Gastrocnemius medialis (tissue), 4 donors: ENCODE data around the gene ADCY4. TPM values are rescaled to one million over a fixed set of nuclear protein-coding genes. Genes with fewer than 3 reads are reported as not detected.

ENCODE experiments used
- ATAC-seq, 2 donors: fragments of 150-250 bp; one replicate each; pipeline ENCODE4 v1.9.1; 2016
- DNase-seq, 2 donors: peaks; one replicate each; pipeline ENCODE4 v3.0.0-alpha.2; 2019
- H3K27ac ChIP-seq, 4 donors: fragments of 200-600 bp; sonication (generic); 1 replicate in 1 of 4; 2 replicates in 3 of 4; pipeline ENCODE4 v1.5.1; 2016 to 2018; ENCODE audit warnings: mild to moderate bottlenecking in 2 of 4, moderate library complexity in 1 of 4
- H3K27me3 ChIP-seq, 3 donors: fragments of 200-600 bp; sonication (generic) in 2 of 3; 1 replicate in 1 of 3; 2 replicates in 2 of 3; pipeline versions ENCODE4 v1.5.1 to v1.6.0; 2016 to 2019; ENCODE audit warnings: mild to moderate bottlenecking in 1 of 3, moderate library complexity in 1 of 3
- H3K36me3 ChIP-seq, 2 donors: fragments of 200-600 bp; sonication (generic) in 1 of 2; one replicate each; pipeline ENCODE4 v1.5.1; 2017 to 2018
- H3K4me1 ChIP-seq, 2 donors: fragments of 200-600 bp; sonication (generic) in 1 of 2; one replicate each; pipeline ENCODE4 v1.5.1; 2016 to 2017; ENCODE audit warnings: mild to moderate bottlenecking in 2 of 2
- H3K4me3 ChIP-seq, 4 donors: fragments of 200-600 bp; sonication (generic) in 3 of 4; 1 replicate in 1 of 4; 2 replicates in 3 of 4; pipeline ENCODE4 v1.5.1; 2016 to 2019; ENCODE audit warnings: mild to moderate bottlenecking in 2 of 4
- H3K9me3 ChIP-seq, 3 donors: fragments of 200-600 bp; sonication (generic) in 2 of 3; 1 replicate in 1 of 3; 2 replicates in 2 of 3; pipeline ENCODE4 v1.5.1; 2016 to 2019
- POLR2A ChIP-seq, 2 donors: fragments of 450-650 bp; IDR thresholded peaks; one replicate each; pipeline ENCODE4 v1.6.1; 2017; ENCODE audit warnings: antibody characterized with exemption in 2 of 2, mild to moderate bottlenecking in 2 of 2, moderate library complexity in 2 of 2
- in situ Hi-C, 4 donors: fragments of 200-750 bp; cut with MboI; loops; one replicate each; pipeline versions ENCODE4 v1.15.0 to v1.8.0; 2017; ENCODE audit warnings: low sequenced_read_pairs in 4 of 4
- intact Hi-C: fragments of 100-400 bp; cut with DNase I; formaldehyde crosslinking; loops from one replicate; pipeline ENCODE4 v1.15.1; 2023; ENCODE audit warnings: low total_unique reads
- total RNA-seq, 4 donors: library from RNA; depleted of rRNA; stranded (reverse); fragments of >200 nt; gene quantifications; one replicate each; pipeline versions ENCODE4 v1.1.0 to v1.2.3, GENCODE V29; 2016
- TF ChIP-seq, protein P1 (sequence below), 5 experiments: fragments of 450-650 bp in 3 of 5; fragments of 200-600 bp in 2 of 5; sonication (generic) in 2 of 5; IDR thresholded peaks in 4 of 5; conservative IDR thresholded peaks in 1 of 5; 1 replicate in 4 of 5; 2 replicates in 1 of 5; pipeline ENCODE4 v1.5.1; 2016 to 2019; ENCODE audit warnings: antibody characterized with exemption in 5 of 5, mild to moderate bottlenecking in 3 of 5, moderate library complexity in 3 of 5

Gene ADCY4
- total RNA-seq, 4 donors from 2014 or later, result 7.9 to 16.6 (median 8.7) TPM

DNA sequence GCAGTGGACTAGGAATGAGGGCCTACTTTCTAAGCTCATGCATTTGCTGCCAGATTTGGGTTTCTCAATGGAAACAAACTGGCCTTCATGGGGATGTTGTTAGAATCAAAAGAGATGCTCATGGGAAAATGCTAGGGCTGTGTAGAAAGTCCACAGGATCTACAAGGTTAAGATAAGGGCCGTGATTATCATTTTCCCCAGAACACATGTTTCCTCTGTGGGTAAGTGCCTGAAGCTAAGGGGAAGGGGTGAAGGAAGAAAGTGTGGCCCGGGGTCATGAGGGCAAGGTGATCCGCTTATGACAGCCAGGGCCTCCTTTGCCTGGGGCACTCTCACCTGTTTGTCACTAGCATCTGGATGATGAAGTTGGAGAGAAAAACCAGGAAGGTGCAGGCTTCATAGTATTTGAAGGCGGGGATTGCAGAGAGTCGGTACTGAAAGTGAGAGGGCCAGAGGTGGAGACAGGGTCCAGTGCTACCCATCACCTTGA, 9.8 kb downstream of the ADCY4 start:
- Histone ChIP-seq H3K27ac (no peak overlapping the region), H3K36me3 (no peaks in the 10 kb centered on the region), H3K4me1 (no peaks in the 10 kb centered on the region), H3K27me3 (no peaks in the 10 kb centered on the region), H3K4me3 (no peak overlapping the region), H3K9me3 (no peaks in the 10 kb centered on the region)
- intact Hi-C loops, result no loop called here
- in situ Hi-C loops, result no loop called here
- no peak for TF ChIP-seq POLR2A (IDR thresholded peaks at IDR 0.05)
- TF ChIP-seq, protein P1, sequence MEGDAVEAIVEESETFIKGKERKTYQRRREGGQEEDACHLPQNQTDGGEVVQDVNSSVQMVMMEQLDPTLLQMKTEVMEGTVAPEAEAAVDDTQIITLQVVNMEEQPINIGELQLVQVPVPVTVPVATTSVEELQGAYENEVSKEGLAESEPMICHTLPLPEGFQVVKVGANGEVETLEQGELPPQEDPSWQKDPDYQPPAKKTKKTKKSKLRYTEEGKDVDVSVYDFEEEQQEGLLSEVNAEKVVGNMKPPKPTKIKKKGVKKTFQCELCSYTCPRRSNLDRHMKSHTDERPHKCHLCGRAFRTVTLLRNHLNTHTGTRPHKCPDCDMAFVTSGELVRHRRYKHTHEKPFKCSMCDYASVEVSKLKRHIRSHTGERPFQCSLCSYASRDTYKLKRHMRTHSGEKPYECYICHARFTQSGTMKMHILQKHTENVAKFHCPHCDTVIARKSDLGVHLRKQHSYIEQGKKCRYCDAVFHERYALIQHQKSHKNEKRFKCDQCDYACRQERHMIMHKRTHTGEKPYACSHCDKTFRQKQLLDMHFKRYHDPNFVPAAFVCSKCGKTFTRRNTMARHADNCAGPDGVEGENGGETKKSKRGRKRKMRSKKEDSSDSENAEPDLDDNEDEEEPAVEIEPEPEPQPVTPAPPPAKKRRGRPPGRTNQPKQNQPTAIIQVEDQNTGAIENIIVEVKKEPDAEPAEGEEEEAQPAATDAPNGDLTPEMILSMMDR (IDR thresholded peaks at IDR 0.05 in 4 of 5, conservative IDR thresholded peaks at IDR 0.05 in 1 of 5), result no peak
- no peak for ATAC-seq
- no peak for DNase-seq

DNA sequence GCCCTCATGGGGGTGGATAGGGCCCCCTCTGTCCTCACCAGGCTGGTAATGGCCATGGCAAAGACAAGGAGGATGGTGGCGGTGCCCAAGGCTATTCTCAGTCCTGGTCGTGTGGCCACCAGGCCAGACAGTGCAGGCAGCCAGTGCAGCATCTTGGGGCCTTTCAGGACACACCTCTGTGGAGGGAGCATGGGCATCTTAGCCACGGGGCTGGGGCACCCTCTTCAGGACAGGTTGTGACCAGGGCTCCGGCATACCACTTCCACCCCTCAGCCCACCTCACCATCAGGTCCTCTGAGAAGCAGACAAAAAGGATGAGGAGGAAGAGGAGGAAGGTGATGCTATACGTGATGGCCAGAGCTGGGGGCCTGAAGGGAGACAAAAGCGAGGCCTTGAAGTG, 10.8 kb downstream of the ADCY4 start:
- ATAC-seq (no peak), DNase-seq (no peak)
- in situ Hi-C loops (no loop called here), intact Hi-C loops (no loop called here)
- Histone ChIP-seq H3K9me3 (no peaks in the 10 kb centered on the region), H3K4me3 (no peak overlapping the region), H3K27ac (no peak overlapping the region), H3K36me3 (no peaks in the 10 kb centered on the region), H3K27me3 (peaks cover 2 to 5% (median 4%) of the 10 kb centered on the region in 3 donors), H3K4me1 (no peaks in the 10 kb centered on the region)
- TF ChIP-seq, protein P1 (IDR thresholded peaks at IDR 0.05 in 4 of 5, conservative IDR thresholded peaks at IDR 0.05 in 1 of 5), result no peak
- no peak for TF ChIP-seq POLR2A (IDR thresholded peaks at IDR 0.05)

DNA sequence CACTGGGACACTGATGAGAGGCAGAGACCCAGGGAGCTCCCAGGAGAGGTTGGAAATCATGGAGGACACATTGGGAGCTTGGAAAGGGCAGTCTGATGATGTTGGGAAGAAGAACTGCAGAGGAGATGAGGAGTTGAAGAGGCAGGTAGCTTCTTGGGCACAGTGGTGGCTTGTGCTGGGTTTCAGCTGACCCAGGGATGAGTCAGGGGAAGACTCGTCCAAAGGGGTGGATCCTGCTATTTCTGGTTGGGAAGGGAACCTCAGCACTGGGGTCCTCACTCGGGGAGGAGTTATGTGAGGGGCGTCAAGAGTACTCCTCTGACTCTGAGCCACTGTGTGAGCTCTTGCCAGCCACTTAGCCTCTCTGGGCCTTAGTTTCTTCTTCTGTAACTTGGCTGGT, 11.5 kb downstream of the ADCY4 start:
- ATAC-seq (no peak), DNase-seq (no peak)
- no peaks in the 10 kb centered on the region for H3K36me3 ChIP-seq
- H3K27ac ChIP-seq, result no peak overlapping the region
- in situ Hi-C loops (no loop called here), intact Hi-C loops (no loop called here)
- no peak for TF ChIP-seq POLR2A (IDR thresholded peaks at IDR 0.05)
- TF ChIP-seq, protein P1 (IDR thresholded peaks at IDR 0.05 in 4 of 5, conservative IDR thresholded peaks at IDR 0.05 in 1 of 5), result no peak
- H3K4me1 ChIP-seq, result no peaks in the 10 kb centered on the region
- H3K4me3 ChIP-seq, result no peak overlapping the region
- H3K9me3 ChIP-seq, result no peaks in the 10 kb centered on the region
- peaks cover 4 to 11% (median 8%) of the 10 kb centered on the region in 3 donors for H3K27me3 ChIP-seq

GRCh38 chr14:24322672-24323071, 12.2 kb downstream of the ADCY4 start:
- H3K4me3 ChIP-seq, result no peak overlapping the region
- DNase-seq, result no peak
- H3K9me3 ChIP-seq, result no peaks in the 10 kb centered on the region
- TF ChIP-seq, protein P1 (IDR thresholded peaks at IDR 0.05 in 4 of 5, conservative IDR thresholded peaks at IDR 0.05 in 1 of 5), result no peak
- TF ChIP-seq POLR2A (IDR thresholded peaks at IDR 0.05), result no peak
- in situ Hi-C loops (no loop called here), intact Hi-C loops (no loop called here)
- no peaks in the 10 kb centered on the region for H3K36me3 ChIP-seq
- no peaks in the 10 kb centered on the region for H3K4me1 ChIP-seq
- H3K27ac ChIP-seq, result no peak overlapping the region
- ATAC-seq, result no peak
- peaks cover 8 to 18% (median 8%) of the 10 kb centered on the region in 3 donors for H3K27me3 ChIP-seq
